ENCODE measurements around the gene DCTN1. TPM values are rescaled to one million over a fixed set of nuclear protein-coding genes. Genes with fewer than 3 reads are reported as not detected.

The DCTN1 gene
- total RNA-seq, 1 donor from 2014 or later = 65.8 TPM

DNA sequence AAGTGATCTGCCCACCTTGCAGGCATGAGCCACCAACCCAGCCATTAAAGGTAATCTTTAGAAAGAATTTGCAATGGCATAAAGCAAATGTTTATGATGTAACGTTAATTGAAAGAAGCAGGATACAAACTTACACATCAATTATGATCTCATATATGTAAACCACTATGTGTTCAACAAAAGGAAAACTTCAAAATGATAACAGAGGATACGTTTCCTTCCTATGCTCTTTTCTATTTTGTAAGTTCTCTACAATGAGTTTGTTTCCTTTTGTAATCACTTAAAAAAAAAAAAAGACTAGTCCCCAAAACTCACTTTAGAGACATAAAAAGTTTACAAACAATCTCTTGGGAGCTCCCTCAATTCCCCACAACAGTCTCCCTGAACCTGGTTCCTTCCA lies 39.9 kb upstream of the DCTN1 start:
- Histone ChIP-seq H3K27me3 (ENCODE audit: control insufficient read depth, insufficient read depth, low read length) (no peaks in the 10 kb centered on the region), H3K36me3 (ENCODE audit: control insufficient read depth, insufficient read depth, low read length) (no peaks in the 10 kb centered on the region), H3K4me3 (ENCODE audit: low read depth, low read length) (no peak overlapping the region)
- TF ChIP-seq, protein P1, sequence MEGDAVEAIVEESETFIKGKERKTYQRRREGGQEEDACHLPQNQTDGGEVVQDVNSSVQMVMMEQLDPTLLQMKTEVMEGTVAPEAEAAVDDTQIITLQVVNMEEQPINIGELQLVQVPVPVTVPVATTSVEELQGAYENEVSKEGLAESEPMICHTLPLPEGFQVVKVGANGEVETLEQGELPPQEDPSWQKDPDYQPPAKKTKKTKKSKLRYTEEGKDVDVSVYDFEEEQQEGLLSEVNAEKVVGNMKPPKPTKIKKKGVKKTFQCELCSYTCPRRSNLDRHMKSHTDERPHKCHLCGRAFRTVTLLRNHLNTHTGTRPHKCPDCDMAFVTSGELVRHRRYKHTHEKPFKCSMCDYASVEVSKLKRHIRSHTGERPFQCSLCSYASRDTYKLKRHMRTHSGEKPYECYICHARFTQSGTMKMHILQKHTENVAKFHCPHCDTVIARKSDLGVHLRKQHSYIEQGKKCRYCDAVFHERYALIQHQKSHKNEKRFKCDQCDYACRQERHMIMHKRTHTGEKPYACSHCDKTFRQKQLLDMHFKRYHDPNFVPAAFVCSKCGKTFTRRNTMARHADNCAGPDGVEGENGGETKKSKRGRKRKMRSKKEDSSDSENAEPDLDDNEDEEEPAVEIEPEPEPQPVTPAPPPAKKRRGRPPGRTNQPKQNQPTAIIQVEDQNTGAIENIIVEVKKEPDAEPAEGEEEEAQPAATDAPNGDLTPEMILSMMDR (IDR thresholded peaks at IDR 0.05; ENCODE audit: insufficient read depth, low read length, severe bottlenecking) = no peak
- FAIRE-seq (no peak), DNase-seq (ENCODE audit: low read depth) (no peak)

DNA sequence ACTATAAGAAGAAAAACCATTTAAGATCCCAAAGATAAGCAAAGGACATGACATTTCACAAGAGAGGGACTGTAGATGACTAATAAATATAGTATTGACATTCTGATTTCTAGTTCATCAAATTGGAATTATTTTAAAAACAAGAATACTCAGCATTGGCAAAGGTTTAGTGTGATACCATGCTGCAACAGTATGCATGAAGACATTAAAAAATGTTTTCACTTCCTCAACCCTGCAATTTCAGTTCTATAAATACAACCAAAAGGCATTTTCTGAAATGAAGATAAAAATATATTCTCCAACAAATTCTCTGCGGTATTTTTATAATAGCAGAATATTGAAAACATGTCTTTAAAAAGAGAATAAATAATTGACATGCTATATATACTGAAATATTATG lies 39.2 kb upstream of the DCTN1 start:
- H3K4me3 ChIP-seq (ENCODE audit: low read depth, low read length) = no peak overlapping the region
- TF ChIP-seq, protein P1 (IDR thresholded peaks at IDR 0.05; ENCODE audit: insufficient read depth, low read length, severe bottlenecking) = no peak
- DNase-seq (ENCODE audit: low read depth) = no peak
- H3K36me3 ChIP-seq (ENCODE audit: control insufficient read depth, insufficient read depth, low read length) = no peaks in the 10 kb centered on the region
- no peak for FAIRE-seq
- no peaks in the 10 kb centered on the region for H3K27me3 ChIP-seq (ENCODE audit: control insufficient read depth, insufficient read depth, low read length)

DNA sequence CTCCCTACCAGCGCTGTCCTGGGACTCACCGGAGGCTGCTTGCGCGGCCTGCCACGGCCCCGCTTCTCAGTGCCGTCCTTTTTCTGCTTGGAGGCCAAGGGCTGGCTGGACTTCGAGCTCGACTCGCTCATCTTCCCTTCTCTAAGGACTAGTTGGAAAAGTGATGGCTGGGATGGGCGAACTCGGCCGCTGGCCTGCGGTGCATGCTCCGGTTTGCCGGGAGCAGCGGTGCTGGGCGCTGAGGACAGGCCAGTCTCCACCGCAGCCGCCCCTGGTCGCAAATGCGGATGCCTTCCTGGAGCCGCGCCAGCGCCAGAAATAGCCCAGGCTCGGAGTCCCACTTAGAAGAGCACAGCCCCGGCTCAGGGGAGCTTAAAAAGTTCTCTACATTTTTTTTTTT lies 38.2 kb upstream of the DCTN1 start:
- FAIRE-seq (no peak), DNase-seq (ENCODE audit: low read depth) (no peak)
- Histone ChIP-seq H3K27me3 (ENCODE audit: control insufficient read depth, insufficient read depth, low read length) (no peaks in the 10 kb centered on the region), H3K36me3 (ENCODE audit: control insufficient read depth, insufficient read depth, low read length) (no peaks in the 10 kb centered on the region), H3K4me3 (ENCODE audit: low read depth, low read length) (no peak overlapping the region)
- TF ChIP-seq, protein P1 (IDR thresholded peaks at IDR 0.05; ENCODE audit: insufficient read depth, low read length, severe bottlenecking) = no peak

DNA sequence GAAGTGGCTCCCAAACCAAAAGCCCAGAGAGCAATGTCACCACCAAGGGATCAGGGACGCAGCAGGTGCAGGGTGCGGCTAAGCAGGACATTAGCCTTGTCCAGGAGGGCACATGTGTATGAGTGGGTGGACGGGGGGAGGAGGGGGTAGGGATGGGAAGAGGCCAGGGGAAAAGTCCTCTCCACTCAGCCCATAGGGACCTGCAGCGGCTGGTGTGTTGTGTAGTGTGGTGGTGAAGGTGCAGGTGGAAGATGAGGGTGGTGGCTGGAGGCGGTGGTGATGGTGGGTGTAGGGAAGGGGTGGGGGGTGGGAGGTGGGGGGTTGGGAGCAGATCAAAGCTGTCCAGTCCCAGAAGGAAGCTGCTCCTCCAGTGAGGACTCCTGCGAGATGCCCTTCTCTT lies 37.7 kb upstream of the DCTN1 start:
- Histone ChIP-seq H3K27me3 (ENCODE audit: control insufficient read depth, insufficient read depth, low read length) (no peaks in the 10 kb centered on the region), H3K36me3 (ENCODE audit: control insufficient read depth, insufficient read depth, low read length) (no peaks in the 10 kb centered on the region), H3K4me3 (ENCODE audit: low read depth, low read length) (no peak overlapping the region)
- TF ChIP-seq, protein P1 (IDR thresholded peaks at IDR 0.05; ENCODE audit: insufficient read depth, low read length, severe bottlenecking) = no peak
- DNase-seq (ENCODE audit: low read depth) (no peak), FAIRE-seq (no peak)

DNA sequence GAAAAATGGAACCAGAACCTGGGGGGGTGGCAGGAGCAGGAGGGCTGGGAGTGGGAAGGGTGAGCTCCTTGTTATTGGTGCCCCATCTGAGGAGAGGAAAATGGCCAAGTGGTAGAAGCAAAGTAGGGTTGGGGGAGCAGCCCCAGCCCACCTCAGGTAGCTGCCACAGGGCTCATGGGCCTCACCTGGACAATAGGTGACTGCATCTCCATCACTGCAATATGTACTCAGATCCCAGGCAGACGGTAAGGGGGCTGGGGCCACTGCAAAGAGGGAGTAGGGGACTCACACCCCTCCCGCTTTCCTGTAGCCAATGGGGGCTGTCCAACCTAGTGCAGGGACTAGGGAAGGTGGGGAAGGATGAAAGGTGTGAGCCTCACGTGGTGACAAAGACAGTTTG lies 37.1 kb upstream of the DCTN1 start:
- Histone ChIP-seq H3K36me3 (ENCODE audit: control insufficient read depth, insufficient read depth, low read length) (no peaks in the 10 kb centered on the region), H3K4me3 (ENCODE audit: low read depth, low read length) (no peak overlapping the region), H3K27me3 (ENCODE audit: control insufficient read depth, insufficient read depth, low read length) (no peaks in the 10 kb centered on the region)
- TF ChIP-seq, protein P1 (IDR thresholded peaks at IDR 0.05; ENCODE audit: insufficient read depth, low read length, severe bottlenecking) = no peak
- FAIRE-seq (no peak), DNase-seq (ENCODE audit: low read depth) (no peak)

DNA sequence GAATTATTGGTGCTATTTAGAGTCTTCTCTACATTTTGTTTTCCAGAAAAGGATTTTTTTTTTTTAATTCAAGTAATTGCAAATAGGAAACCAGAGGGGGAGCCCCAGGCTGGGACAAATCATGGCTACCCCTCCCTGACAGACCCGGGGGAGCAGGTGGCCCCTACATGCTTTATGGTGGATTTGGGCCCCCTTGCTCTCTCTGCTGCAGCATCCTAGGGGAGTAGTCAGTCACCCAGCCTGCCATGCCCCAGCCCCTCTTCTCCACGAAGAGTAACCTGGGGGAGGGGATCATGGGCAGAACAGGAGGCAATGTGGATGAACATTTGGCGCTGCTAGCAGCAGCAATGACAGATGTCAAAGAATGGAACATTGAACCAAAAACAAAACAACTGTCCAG lies 36.7 kb upstream of the DCTN1 start:
- FAIRE-seq (no peak), DNase-seq (ENCODE audit: low read depth) (no peak)
- H3K27me3 ChIP-seq (ENCODE audit: control insufficient read depth, insufficient read depth, low read length) = no peaks in the 10 kb centered on the region
- TF ChIP-seq, protein P1 (IDR thresholded peaks at IDR 0.05; ENCODE audit: insufficient read depth, low read length, severe bottlenecking) = no peak
- no peaks in the 10 kb centered on the region for H3K36me3 ChIP-seq (ENCODE audit: control insufficient read depth, insufficient read depth, low read length)
- no peak overlapping the region for H3K4me3 ChIP-seq (ENCODE audit: low read depth, low read length)
